ENCODE measurements around the gene NRIP1. TPM values are rescaled to one million over a fixed set of nuclear protein-coding genes. Genes with fewer than 3 reads are reported as not detected.

NRIP1 gene
- total and polyA plus RNA-seq, 2 donors from 2014 or later: 7.4 to 60.4 TPM

DNA sequence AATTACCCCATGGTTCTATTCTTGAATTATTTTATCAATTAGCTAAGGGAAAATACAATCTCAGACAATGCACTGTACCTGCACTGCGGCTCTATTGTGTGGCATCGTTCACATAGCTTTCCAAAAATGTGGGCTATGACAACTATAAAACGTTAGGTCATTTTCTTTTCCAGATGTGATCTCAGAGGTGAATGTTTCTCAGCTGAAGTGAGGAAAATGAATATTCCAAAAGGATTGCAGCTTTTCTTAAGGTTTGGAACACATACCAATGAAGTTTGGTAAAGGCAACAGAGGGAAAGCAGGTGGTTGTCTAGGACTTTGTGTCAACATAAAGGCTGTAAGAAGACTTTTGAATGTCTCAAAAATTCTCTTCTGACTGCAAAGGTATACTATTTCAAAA is 105.5 kb downstream of the NRIP1 start:
- intact Hi-C loops (cut with DNase I): no loop called here
- no peak for FAIRE-seq
- Histone ChIP-seq H3K4me1 (ENCODE audit: control insufficient read depth in 2 of 3, insufficient read depth in 2 of 3, low read depth in 1 of 3, low read length in 3 of 3) (no peaks in the 10 kb centered on the region), H3K27me3 (ENCODE audit: control insufficient read depth, insufficient read depth, low read length) (no peaks in the 10 kb centered on the region), H3K36me3 (ENCODE audit: control insufficient read depth in 2 of 3, insufficient read depth in 3 of 3, low read length in 3 of 3) (no peaks in the 10 kb centered on the region), H3K27ac (ENCODE audit: low read depth in 2 of 2, low read length in 2 of 2) (no peak overlapping the region), H3K4me3 (ENCODE audit: low read length in 3 of 3) (no peak overlapping the region), H3K9me3 (ENCODE audit: control insufficient read depth in 2 of 3, insufficient read depth in 1 of 3, low read length in 3 of 3) (no peaks in the 10 kb centered on the region), H3K9ac (ENCODE audit: low read length in 3 of 3) (no peak overlapping the region)
- TF ChIP-seq, protein P1, sequence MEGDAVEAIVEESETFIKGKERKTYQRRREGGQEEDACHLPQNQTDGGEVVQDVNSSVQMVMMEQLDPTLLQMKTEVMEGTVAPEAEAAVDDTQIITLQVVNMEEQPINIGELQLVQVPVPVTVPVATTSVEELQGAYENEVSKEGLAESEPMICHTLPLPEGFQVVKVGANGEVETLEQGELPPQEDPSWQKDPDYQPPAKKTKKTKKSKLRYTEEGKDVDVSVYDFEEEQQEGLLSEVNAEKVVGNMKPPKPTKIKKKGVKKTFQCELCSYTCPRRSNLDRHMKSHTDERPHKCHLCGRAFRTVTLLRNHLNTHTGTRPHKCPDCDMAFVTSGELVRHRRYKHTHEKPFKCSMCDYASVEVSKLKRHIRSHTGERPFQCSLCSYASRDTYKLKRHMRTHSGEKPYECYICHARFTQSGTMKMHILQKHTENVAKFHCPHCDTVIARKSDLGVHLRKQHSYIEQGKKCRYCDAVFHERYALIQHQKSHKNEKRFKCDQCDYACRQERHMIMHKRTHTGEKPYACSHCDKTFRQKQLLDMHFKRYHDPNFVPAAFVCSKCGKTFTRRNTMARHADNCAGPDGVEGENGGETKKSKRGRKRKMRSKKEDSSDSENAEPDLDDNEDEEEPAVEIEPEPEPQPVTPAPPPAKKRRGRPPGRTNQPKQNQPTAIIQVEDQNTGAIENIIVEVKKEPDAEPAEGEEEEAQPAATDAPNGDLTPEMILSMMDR (IDR thresholded peaks at IDR 0.05; ENCODE audit: borderline replicate concordance, extremely low read depth, insufficient read depth): no peak
- DNase-seq: no peak

DNA sequence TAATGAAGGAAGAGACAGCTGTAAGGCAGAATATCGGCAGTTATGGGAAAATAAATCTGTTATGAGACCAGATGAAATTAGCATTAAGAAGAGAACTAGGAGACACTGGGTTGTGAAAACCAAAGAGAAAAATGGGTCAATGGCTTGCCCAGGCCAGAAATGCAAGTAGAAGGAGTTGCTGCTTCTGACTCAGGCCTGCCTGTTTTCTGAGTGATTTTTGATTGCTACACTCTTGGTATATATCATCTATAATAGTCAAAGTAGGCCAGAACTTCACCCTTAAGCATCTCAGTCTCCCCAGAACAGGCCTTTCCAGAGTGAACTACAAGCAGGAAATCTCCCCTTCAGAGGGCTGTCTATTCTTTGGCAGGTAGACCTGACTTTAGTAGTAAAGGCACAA is 107.0 kb downstream of the NRIP1 start:
- no peak overlapping the region for H3K4me3 ChIP-seq (ENCODE audit: low read length in 3 of 3)
- H3K4me1 ChIP-seq (ENCODE audit: control insufficient read depth in 2 of 3, insufficient read depth in 2 of 3, low read depth in 1 of 3, low read length in 3 of 3): no peaks in the 10 kb centered on the region
- no peak for FAIRE-seq
- H3K27ac ChIP-seq (ENCODE audit: low read depth in 2 of 2, low read length in 2 of 2): no peak overlapping the region
- H3K9ac ChIP-seq (ENCODE audit: low read length in 3 of 3): no peak overlapping the region
- H3K9me3 ChIP-seq (ENCODE audit: control insufficient read depth in 2 of 3, insufficient read depth in 1 of 3, low read length in 3 of 3): no peaks in the 10 kb centered on the region
- no peaks in the 10 kb centered on the region for H3K27me3 ChIP-seq (ENCODE audit: control insufficient read depth, insufficient read depth, low read length)
- intact Hi-C loops (cut with DNase I): no loop called here
- DNase-seq: no peak
- no peaks in the 10 kb centered on the region for H3K36me3 ChIP-seq (ENCODE audit: control insufficient read depth in 2 of 3, insufficient read depth in 3 of 3, low read length in 3 of 3)
- TF ChIP-seq, protein P1 (IDR thresholded peaks at IDR 0.05; ENCODE audit: borderline replicate concordance, extremely low read depth, insufficient read depth): no peak

DNA sequence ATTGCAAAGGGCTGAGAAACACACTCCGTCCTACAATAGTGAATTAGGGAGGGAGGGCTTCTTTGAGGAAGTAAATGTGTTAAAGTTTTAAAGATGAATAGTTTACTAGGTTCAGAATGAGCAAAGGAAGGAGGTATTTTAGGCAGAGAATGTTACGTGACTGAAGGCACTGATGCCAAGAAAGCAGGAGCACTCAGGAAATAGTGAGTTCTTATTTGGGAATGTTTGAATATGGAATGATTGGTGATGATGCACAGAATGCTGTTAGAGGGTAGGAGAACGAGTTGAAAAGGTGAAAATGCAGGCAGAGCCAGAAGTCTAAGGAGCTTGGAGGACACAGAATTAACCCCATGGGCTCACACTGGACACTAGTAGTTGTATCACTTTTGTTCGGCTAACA is 108.0 kb downstream of the NRIP1 start:
- DNase-seq: no peak
- Histone ChIP-seq H3K4me1 (ENCODE audit: control insufficient read depth in 2 of 3, insufficient read depth in 2 of 3, low read depth in 1 of 3, low read length in 3 of 3) (no peaks in the 10 kb centered on the region), H3K27me3 (ENCODE audit: control insufficient read depth, insufficient read depth, low read length) (no peaks in the 10 kb centered on the region), H3K9ac (ENCODE audit: low read length in 3 of 3) (no peak overlapping the region), H3K36me3 (ENCODE audit: control insufficient read depth in 2 of 3, insufficient read depth in 3 of 3, low read length in 3 of 3) (no peaks in the 10 kb centered on the region), H3K9me3 (ENCODE audit: control insufficient read depth in 2 of 3, insufficient read depth in 1 of 3, low read length in 3 of 3) (no peaks in the 10 kb centered on the region), H3K27ac (ENCODE audit: low read depth in 2 of 2, low read length in 2 of 2) (no peak overlapping the region), H3K4me3 (ENCODE audit: low read length in 3 of 3) (no peak overlapping the region)
- FAIRE-seq: no peak
- intact Hi-C loops (cut with DNase I): no loop called here
- TF ChIP-seq, protein P1 (IDR thresholded peaks at IDR 0.05; ENCODE audit: borderline replicate concordance, extremely low read depth, insufficient read depth): no peak

DNA sequence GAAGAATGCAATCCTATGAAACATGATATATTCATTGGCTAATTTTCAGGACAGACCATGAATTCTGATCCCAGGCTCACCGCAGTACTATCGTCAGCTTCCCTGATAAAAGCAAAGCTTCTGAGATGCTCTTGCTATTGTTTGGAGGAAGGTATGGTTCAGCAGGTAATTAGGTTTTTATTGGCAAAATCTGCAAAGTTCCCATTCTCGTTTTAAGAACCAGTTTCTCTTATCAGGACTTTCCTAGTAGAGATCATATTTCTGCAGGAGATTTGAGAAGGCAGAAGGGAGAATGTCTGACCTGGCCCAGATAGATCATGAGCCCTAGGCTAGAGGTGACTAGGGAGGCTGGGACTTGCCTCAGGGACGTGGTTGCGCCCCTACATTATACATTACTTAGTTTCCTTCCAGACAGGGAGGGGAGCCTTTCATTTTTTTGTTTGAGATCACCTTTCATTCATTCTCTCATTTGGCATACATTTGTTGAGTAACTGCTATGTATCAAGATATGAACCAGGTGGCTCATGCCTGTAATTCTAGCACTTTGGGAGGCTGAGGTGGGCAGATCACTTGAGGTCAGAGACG is 108.8 kb downstream of the NRIP1 start:
- DNase-seq (no peak), FAIRE-seq (no peak)
- Histone ChIP-seq H3K4me3 (ENCODE audit: low read length in 3 of 3) (no peak overlapping the region), H3K9ac (ENCODE audit: low read length in 3 of 3) (no peak overlapping the region), H3K27me3 (ENCODE audit: control insufficient read depth, insufficient read depth, low read length) (no peaks in the 10 kb centered on the region), H3K9me3 (ENCODE audit: control insufficient read depth in 2 of 3, insufficient read depth in 1 of 3, low read length in 3 of 3) (no peaks in the 10 kb centered on the region), H3K27ac (ENCODE audit: low read depth in 2 of 2, low read length in 2 of 2) (no peak overlapping the region), H3K4me1 (ENCODE audit: control insufficient read depth in 2 of 3, insufficient read depth in 2 of 3, low read depth in 1 of 3, low read length in 3 of 3) (no peaks in the 10 kb centered on the region), H3K36me3 (ENCODE audit: control insufficient read depth in 2 of 3, insufficient read depth in 3 of 3, low read length in 3 of 3) (no peaks in the 10 kb centered on the region)
- TF ChIP-seq, protein P1 (IDR thresholded peaks at IDR 0.05; ENCODE audit: borderline replicate concordance, extremely low read depth, insufficient read depth): no peak
- intact Hi-C loops (cut with DNase I): no loop called here

All from kidney (tissue), 14 donors.